BJ (cell line): Measurements from ENCODE around the gene EPAS1. TPM values are rescaled to one million over a fixed set of nuclear protein-coding genes. Genes with fewer than 3 reads are reported as not detected.

ENCODE experiments used
- CTCF ChIA-PET: fragments of 350-600 bp; formaldehyde crosslinking; extraction: SDS; loops from one replicate; lab custom pipeline; 2021; ENCODE audit warnings: antibody characterized with exemption, inconsistent platforms; lab: Yijun Ruan, JAX
- POLR2A ChIA-PET: fragments of 300-600 bp; sonication (Branson Sonifier 250); formaldehyde crosslinking; extraction: SDS; loops from one replicate; lab custom pipeline; 2021; ENCODE audit warnings: antibody characterized with exemption; lab: Charles Lee
- DNase-seq: peaks from one replicate; pipeline ENCODE4 v3.0.0-alpha.2; 2011; ENCODE audit warnings: low read depth
- H3K27me3 ChIP-seq: 2 replicates; pipeline ENCODE4 v1.6.0; 2011; ENCODE audit warnings: low read length; ENCODE audit not compliant: control insufficient read depth, insufficient read depth
- H3K36me3 ChIP-seq: 2 replicates; pipeline ENCODE4 v1.5.1; 2011; ENCODE audit warnings: low read length; ENCODE audit not compliant: control insufficient read depth, insufficient read depth
- H3K4me3 ChIP-seq: 2 replicates; pipeline ENCODE4 v1.5.1; 2011; ENCODE audit warnings: low read depth, mild to moderate bottlenecking, control low read depth, low read length
- polyA plus RNA-seq: library from polyadenylated mRNA; depleted of rRNA; stranded (reverse); fragments of >200 nt; gene quantifications from 2 replicates; pipeline ENCODE4 v1.2.3, GENCODE V29; 2011
- TF ChIP-seq, protein P1 (sequence below): IDR thresholded peaks from 2 replicates; pipeline ENCODE4 v1.5.1; 2011; ENCODE audit warnings: low read depth, mild to moderate bottlenecking, control low read depth, inconsistent platforms, low read length, moderate library complexity; ENCODE audit not compliant: insufficient read depth

The EPAS1 gene
- polyA plus RNA-seq, 1 experiment: 531 TPM

DNA sequence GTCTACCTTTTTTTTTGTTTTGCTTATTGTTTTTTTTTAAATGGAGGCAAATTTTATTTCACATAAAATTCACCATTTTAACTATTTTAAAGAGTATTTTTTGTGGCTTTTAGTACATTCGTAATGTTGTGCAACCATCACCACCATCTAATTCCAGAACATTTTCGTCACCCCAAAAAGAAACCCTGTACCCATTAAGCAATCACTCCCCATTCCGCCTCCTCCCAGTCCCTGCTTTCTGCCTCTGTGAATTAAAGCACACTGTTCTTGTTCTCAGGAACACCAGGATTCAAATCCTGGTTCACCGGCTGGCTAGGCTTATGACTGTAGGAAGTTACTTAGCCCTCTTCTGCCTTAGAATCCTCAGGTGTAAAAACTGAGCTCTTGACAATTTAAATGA, 36.9 kb upstream of the EPAS1 start:
- no peak overlapping the region for H3K4me3 ChIP-seq
- DNase-seq: no peak
- ChIA-PET CTCF (interaction anchor here (1.4 kb wide), 1 partner anchor 10 kb away, joined by 3 read pairs; no protein-coding TSS in a partner anchor), POLR2A (interaction anchor here (0.7 kb wide), 1 partner anchor 9 kb away, joined by 3 read pairs; no protein-coding TSS in a partner anchor)
- TF ChIP-seq, protein P1, sequence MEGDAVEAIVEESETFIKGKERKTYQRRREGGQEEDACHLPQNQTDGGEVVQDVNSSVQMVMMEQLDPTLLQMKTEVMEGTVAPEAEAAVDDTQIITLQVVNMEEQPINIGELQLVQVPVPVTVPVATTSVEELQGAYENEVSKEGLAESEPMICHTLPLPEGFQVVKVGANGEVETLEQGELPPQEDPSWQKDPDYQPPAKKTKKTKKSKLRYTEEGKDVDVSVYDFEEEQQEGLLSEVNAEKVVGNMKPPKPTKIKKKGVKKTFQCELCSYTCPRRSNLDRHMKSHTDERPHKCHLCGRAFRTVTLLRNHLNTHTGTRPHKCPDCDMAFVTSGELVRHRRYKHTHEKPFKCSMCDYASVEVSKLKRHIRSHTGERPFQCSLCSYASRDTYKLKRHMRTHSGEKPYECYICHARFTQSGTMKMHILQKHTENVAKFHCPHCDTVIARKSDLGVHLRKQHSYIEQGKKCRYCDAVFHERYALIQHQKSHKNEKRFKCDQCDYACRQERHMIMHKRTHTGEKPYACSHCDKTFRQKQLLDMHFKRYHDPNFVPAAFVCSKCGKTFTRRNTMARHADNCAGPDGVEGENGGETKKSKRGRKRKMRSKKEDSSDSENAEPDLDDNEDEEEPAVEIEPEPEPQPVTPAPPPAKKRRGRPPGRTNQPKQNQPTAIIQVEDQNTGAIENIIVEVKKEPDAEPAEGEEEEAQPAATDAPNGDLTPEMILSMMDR: no peak
- H3K36me3 ChIP-seq: no peaks in the 10 kb centered on the region
- H3K27me3 ChIP-seq: peaks cover 2% of the 10 kb centered on the region

DNA sequence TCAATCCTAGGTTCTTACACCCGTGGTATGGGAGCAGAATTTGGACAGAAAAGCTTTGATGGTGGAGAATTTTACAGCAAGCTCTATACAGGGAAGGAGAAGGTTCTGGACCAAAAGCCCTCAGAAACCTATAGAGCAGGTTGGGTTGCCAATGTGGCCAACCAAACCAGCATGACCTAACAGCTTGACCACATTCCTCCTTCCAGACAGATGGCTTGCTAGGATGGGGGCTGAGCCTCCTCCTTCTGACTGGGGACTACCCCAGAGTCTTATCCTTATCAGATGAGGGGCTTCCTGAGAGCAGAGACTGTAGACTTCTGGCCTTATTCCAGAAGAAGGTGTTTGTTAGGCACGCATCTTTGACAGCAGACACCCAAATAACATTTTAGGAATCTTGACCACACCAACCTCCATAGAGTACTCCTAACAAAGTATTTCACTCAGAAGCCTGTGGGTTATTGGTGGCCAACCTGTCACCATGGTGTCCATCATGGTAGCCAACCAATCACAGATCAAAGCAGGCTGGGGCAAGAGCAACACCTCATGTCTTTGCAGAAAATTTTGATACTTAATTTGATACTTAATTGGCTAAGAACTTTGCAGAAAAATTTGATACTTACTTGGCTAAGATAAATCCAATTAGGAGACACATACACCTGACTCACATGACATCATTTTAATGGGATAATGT, 34.8 kb upstream of the EPAS1 start:
- ChIA-PET POLR2A (no interaction called here), CTCF (no interaction called here)
- no peak overlapping the region for H3K4me3 ChIP-seq
- TF ChIP-seq, protein P1: no peak
- no peaks in the 10 kb centered on the region for H3K36me3 ChIP-seq
- no peak for DNase-seq
- no peaks in the 10 kb centered on the region; the same call in 1 of the 2 replicates for H3K27me3 ChIP-seq

DNA sequence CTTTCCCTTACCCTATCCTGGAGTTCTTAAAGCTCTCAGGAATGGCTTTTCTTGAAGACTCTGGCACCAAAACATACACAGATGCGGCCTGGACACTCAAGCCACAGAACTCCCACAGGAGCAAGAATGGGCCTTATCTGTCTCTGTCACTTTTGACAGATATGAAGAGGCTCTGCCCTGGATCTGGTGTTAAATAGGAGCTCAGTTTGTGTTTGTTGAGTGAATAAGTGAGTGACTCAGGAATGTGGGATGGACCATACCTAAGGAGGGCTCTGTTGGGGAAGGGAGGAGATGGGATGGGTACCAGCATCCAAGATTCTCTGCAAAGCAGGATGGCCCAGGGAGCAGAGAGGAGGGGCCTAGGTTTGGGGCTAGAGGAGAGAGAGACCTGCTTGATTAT, 33.9 kb upstream of the EPAS1 start:
- Histone ChIP-seq H3K27me3 (no peaks in the 10 kb centered on the region; the same call in 1 of the 2 replicates), H3K4me3 (no peak overlapping the region), H3K36me3 (no peaks in the 10 kb centered on the region)
- CTCF ChIA-PET: no interaction called here
- TF ChIP-seq, protein P1: no peak
- DNase-seq: no peak
- POLR2A ChIA-PET: no interaction called here

DNA sequence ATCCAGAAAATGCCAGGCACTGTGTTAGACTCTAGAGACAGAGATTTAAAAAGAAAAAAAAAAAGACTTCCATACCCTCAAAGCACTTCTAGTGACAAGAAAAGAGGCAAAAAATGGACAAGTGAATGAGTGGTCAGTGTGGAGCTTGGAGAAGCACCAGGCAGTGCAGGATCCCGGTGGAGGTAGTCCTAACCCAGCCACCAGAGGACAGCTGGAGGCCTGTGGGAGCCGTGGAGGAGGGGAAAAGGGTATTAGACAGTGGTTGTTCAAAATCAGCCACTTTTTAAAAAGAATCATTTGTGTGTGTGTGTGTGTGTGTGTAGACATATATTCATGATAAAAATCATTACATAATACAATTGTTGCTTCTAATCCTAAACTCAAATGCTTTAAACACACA, 32.8 kb upstream of the EPAS1 start:
- TF ChIP-seq, protein P1: no peak

DNA sequence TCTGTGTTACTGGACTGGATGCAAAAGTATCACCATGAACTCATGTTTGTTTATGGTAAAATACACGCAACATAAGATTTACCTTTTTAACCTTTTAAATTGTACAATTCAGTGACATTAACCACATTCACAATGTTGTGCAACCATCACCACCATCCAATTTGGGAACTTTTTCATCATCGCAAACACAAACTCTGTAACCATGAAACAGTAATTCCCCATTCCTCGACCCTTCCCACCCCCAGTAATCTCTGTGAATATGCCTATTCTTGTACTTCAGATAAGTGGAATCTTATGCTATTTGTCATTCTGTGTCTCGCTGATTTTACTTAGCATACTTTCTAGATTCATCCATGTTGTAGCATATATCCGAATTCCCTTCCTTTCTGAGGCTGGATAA, 31.1 kb upstream of the EPAS1 start:
- no peak overlapping the region for H3K4me3 ChIP-seq
- no peaks in the 10 kb centered on the region; the same call in 1 of the 2 replicates for H3K27me3 ChIP-seq
- H3K36me3 ChIP-seq: no peaks in the 10 kb centered on the region
- ChIA-PET POLR2A (no interaction called here), CTCF (interaction anchor here (0.7 to 1.7 kb wide), 3 partner anchors 10 to 23 kb away, joined by 3 to 6 read pairs (median 3); no protein-coding TSS in a partner anchor)
- DNase-seq: no peak
- TF ChIP-seq, protein P1: no peak

More for the DNA sequence above, 32.8 kb upstream of the EPAS1 start:
- H3K27me3 ChIP-seq: no peaks in the 10 kb centered on the region; the same call in 1 of the 2 replicates
- ChIA-PET POLR2A (no interaction called here), CTCF (interaction anchor here (0.9 to 1.1 kb wide), 2 partner anchors 12 to 22 kb away, joined by 3 read pairs; no protein-coding TSS in a partner anchor)
- no peak for DNase-seq
- no peaks in the 10 kb centered on the region for H3K36me3 ChIP-seq
- no peak overlapping the region for H3K4me3 ChIP-seq
